ENCODE measurements around the gene S100A13. TPM values are rescaled to one million over a fixed set of nuclear protein-coding genes. Genes with fewer than 3 reads are reported as not detected.
A peak's percentile ranks its signal among the peaks of the same experiment; 100 is the strongest.

The S100A13 gene
- total RNA-seq, 1 donor from 2014 or later = 17.8 TPM

GRCh38 chr1:153626477-153626903, 815 bp downstream of the S100A13 start:
- no peak for DNase-seq

- no peak for DNase-seq
These were observed 2.2 kb downstream of the S100A13 start for GRCh38 chr1:153624965-153625611.

GRCh38 chr1:153623101-153623500, 4.2 kb downstream of the S100A13 start:
- DNase-seq = no peak

- no peak for DNase-seq
These were observed 8.1 kb downstream of the S100A13 start for GRCh38 chr1:153619171-153619570.

- peak; percentile 15 for DNase-seq
These were observed 9.6 kb downstream of the S100A13 start for GRCh38 chr1:153617663-153618062.

GRCh38 chr1:153616917-153617311, 10.4 kb downstream of the S100A13 start:
- no peak for DNase-seq

- DNase-seq = no peak
These were observed 11.0 kb downstream of the S100A13 start, which contains the start of gene S100A14 for GRCh38 chr1:153616144-153616916. Gene S100A14 (minus strand): TSS chr1:153616325. CDS start chr1:153615858, 467 bp downstream.

GRCh38 chr1:153615406-153615805, 11.9 kb downstream of the S100A13 start:
- DNase-seq = no peak

- no peak for DNase-seq
These were observed 12.4 kb downstream of the S100A13 start for GRCh38 chr1:153614906-153615305.

- DNase-seq = no peak
These were observed 13.0 kb downstream of the S100A13 start for GRCh38 chr1:153614189-153614900.

GRCh38 chr1:153613406-153613805, 13.9 kb downstream of the S100A13 start:
- no peak for DNase-seq

GRCh38 chr1:153612755-153613331, 14.5 kb downstream of the S100A13 start, which contains the start of gene S100A16:
Gene S100A16 (minus strand): TSS chr1:153613137. CDS start chr1:153608151, 4,986 bp downstream.
- DNase-seq = peak; percentile 34

GRCh38 chr1:153612111-153612754, 15.1 kb downstream of the S100A13 start:
- DNase-seq = no peak

- no peak for DNase-seq
These were observed 15.9 kb downstream of the S100A13 start for GRCh38 chr1:153611356-153611755.

GRCh38 chr1:153610811-153611301, 16.4 kb downstream of the S100A13 start:
- DNase-seq = no peak

- no peak for DNase-seq
These were observed 17.0 kb downstream of the S100A13 start for GRCh38 chr1:153610334-153610733.

- no peak for DNase-seq
These were observed 17.8 kb downstream of the S100A13 start for GRCh38 chr1:153609585-153609907.

- peak; percentile 57 for DNase-seq
These were observed 18.3 kb downstream of the S100A13 start for GRCh38 chr1:153608742-153609584.

- DNase-seq = no peak
These were observed 19.1 kb downstream of the S100A13 start for GRCh38 chr1:153608089-153608682.

- DNase-seq = no peak
These were observed 19.9 kb downstream of the S100A13 start for GRCh38 chr1:153607381-153607780.

GRCh38 chr1:153606194-153606593, 21.1 kb downstream of the S100A13 start:
- no peak for DNase-seq

Data from skin of body (tissue), 2 donors.